NCI-H1417 treated with DMSO at 0.1 percent for 48 hours (cell line): ENCODE data around the gene UBE2N.
"Not testable (repeated sequence)": the region's sequence is repeated elsewhere in the genome, so short reads cannot be mapped to it uniquely, and the experiment has no call there.

Source experiments
- DNase-seq: peaks from one replicate; lab custom pipeline; 2025; lab: John Stamatoyannopoulos, UW

UBE2N gene

DNA sequence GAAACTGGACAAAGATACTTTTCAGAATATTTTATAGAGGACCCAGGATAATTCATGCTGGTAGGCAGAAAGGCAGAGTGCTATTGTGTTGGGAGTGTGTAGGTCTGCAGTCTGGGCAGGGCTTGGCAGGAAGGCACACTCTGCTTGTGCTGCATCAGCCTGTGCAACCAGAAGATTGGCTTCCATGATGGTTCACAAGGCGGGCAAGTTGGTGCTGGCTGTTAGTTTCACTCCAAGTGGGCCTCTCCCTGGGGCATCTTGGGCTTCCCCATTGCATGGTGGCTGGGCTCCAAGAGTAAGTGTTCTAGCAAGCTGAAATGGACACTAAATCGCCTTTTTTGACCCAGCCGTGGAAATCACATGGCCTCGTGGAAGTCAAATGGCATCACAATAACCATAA is 1.8 kb upstream of the UBE2N start:
- DNase-seq = no peak

GRCh38 chr12:93442411-93443340 is 929 bp upstream of the UBE2N start:
- DNase-seq = no peak

GRCh38 chr12:93441081-93441616 is 598 bp downstream of the UBE2N start:
- DNase-seq = no peak

DNA sequence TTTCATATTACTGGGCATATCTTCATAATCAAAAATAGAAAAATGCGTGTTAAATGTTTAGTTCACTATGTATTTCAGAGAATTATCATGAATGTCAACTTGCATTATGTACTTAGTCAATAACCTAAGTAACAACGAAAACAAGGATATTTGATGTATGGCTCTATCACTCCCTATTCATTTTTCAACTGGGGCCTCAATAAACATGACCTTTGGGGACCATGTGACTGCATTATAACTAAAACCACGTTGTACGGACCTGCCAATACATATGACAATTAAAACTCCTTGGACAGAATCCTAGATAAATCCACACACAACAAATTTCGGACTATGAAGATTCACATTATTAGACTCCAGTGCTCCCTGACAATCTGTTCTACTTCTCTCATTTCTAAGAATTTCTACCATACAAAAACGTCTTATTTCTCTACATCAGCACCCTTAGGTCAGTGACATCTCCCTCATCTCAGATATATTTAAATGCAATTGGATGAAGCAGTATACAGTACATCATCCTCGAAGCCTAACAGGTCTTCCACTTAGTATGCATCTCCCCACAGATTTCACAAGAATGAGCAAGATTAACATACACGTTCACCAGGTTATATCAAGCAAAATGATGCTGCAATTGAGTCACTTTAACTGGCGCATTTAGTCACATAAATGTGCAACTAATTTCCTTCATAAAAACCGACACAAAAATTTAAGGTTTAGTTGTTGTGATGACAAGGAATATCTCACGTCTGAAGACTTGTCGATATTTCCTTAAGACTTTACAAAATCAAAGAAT is 1.5 kb downstream of the UBE2N start:
- no peak for DNase-seq

GRCh38 chr12:93438266-93439050 is 3.3 kb downstream of the UBE2N start:
- DNase-seq = no peak

DNA sequence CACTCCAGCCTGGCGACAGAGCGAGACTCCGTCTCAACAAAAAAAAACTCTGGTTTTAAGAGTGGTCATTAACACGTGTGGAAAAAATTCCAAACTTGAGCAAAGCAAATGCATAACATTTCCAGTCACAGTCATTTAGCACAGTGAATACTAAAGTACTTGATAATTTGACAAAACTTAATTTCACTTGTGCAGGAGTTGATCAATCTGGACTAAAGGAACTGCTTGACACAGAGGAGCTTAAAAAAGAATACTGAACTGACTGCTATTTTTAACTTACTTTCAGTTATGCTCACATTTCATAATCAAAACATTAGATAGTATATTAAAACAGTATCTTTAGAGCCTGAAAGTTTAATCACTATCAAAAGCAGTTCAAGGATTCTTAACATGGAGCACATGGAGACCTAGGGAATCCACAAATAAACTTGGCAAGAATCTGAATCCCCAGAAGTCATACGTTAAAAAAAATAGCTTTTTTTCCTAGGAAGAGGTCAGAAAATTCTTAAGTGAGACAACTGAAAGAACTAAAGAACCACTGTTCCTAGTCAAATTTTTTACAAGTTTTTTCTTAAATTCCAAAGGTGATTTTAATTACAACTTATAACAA is 7.4 kb downstream of the UBE2N start:
- DNase-seq = no peak

DNA sequence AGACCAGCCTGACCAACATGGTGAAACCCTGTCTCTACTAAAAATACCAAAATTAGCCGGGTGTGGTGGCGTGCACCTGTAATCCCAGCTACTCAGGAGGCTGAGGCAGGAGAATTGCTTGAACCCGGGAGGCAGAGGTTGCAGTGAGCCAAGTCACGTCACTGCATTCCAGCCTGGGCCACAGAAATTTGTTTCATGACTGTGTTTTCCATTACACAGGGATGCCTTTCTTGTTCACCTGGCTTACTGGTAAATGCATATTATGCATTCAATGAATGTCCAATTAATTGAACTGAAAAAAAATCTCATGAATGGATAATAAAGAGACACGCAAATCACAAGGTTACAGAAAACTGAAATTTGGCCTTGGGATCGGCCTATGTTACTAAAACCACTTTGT is 9.7 kb downstream of the UBE2N start:
- not testable (repeated sequence) for DNase-seq

- DNase-seq = no peak
These were observed 11.5 kb downstream of the UBE2N start for GRCh38 chr12:93430280-93430679.

- DNase-seq = no peak
These were observed 11.9 kb downstream of the UBE2N start for GRCh38 chr12:93429852-93430251.

GRCh38 chr12:93429448-93429847 is 12.3 kb downstream of the UBE2N start:
- no peak for DNase-seq

DNA sequence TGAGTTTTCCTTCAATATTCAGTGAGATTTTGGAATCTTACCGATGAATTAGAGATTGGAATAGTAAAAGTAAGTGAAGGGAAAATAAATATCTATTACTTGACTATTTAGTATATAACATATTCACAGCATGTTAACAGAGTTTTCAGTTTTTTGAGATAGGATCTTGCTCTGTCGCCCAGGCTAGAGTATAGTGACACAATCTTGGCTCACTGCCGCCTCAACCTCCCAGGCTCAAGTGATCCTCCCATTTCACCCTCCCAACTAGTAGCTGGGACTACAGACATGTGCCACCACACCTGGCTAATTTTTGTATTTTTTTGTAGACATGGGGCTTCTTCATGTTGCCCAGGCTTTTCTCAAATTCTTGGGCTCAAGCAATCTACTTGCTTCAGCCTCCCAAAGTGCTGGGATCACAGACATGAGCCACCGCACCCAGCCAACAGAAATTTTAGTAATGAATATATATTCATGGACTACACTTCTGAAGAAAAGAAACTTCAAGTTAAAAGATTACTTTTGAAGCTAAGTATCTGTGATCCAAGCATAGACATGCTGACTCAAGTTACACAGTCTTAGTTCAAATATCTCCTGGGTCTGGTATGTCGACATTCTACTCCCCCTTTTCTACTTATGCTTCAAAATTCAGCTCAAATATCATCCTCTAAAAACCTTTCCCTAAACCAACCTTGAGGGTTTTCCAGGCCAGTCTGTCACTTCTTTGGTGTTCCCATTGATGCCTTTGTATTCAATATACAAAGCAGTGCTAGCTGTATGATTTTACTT is 13.8 kb downstream of the UBE2N start:
- no peak for DNase-seq

DNA sequence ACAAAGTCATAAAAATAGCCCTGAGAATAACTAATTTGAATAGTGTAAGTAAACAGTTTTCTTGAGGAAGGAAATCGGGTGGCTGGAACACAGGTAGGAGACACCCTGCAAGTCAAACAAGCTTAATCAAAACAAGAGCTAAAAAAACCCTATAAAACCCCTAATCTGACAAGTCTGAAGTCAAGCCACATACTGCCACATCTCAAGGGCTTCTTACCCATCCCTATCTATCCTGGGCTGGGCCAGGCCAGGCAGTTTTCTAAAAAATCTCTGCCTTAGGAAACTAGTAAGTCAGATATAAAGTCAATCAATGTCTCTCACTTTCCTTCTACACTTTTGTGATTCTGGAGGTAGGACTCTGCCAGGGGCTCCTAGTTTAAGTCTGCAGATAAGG is 15.3 kb downstream of the UBE2N start:
- no peak for DNase-seq

DNA sequence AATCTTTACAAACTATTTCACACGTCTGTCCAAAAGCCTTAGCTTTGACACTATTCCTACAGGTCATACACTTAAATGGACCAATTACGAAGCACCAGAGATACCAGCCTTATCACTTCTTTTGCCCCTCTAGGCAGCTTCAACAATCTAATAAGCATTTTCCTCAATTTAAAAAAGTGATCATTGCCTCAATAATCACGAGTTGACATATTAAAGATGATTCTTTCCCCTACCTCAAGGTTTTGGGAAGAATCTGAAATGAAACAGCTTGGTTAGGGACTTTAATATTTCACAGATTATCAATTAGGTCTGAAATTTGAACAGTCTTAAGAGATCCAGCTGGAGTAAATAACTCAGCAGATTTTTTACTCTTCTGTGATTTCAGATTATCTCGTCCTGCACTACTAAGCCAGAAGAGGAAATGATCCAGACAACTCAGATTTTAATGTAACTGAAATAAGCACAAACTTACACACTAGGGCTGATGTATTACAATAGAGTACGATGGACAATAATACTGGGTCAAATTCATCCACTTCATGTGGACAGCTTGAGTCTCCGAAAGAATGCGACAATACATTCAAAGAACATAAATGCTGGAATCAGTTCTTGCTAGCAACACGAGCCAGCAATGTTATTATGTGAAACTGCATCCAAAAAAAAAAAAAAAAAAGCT is 15.9 kb downstream of the UBE2N start:
- no peak for DNase-seq

DNA sequence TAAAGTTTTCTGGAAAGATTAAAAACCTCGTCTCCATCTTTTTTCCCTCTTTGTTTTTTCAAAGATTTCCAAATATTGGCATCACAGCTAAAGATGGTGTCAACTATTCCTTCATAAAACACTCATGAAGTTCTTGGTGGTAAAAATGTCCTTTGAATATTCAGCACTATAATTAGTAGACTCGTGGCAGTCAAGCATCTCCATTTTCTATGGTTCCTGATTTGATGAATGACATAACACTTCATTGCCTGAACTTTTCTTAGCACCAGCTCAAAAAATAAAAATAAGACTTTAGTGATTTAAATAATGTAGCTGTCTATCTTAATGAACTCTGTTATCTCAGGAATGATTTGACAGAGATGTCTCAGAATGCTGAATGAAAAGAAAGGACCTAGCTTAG is 19.7 kb downstream of the UBE2N start:
- DNase-seq = no peak

DNA sequence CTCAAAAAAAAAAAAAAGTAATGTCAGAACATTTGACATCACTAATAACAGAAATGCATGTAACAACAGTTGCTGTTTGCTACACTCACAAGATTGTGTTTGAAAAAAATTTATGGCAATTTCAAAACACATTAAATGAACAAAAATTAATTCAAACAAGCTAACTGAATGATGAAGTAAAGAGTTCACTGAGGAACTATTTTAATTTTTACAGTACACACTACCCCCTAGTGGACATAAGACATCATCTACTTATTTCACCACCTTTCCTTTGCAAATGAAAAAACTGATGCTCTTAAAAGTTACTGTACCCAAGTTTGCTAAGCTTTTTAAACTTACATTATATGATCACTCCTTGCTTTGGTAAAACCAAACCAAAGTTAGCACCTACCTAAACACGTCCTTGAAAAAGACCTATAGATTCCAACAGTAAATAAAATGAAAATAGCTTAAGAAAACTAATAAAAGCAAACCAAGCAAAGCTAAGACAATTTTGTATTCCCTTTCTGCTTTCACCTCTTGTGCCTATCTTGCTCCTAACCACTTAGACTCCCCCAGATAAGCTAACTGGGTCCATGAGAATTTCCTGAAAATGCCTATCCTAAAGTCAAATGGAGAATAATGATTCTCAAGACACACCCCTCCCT is 22.2 kb downstream of the UBE2N start:
- DNase-seq = no peak

GRCh38 chr12:93417967-93418480 is 23.7 kb downstream of the UBE2N start:
- DNase-seq = no peak

DNA sequence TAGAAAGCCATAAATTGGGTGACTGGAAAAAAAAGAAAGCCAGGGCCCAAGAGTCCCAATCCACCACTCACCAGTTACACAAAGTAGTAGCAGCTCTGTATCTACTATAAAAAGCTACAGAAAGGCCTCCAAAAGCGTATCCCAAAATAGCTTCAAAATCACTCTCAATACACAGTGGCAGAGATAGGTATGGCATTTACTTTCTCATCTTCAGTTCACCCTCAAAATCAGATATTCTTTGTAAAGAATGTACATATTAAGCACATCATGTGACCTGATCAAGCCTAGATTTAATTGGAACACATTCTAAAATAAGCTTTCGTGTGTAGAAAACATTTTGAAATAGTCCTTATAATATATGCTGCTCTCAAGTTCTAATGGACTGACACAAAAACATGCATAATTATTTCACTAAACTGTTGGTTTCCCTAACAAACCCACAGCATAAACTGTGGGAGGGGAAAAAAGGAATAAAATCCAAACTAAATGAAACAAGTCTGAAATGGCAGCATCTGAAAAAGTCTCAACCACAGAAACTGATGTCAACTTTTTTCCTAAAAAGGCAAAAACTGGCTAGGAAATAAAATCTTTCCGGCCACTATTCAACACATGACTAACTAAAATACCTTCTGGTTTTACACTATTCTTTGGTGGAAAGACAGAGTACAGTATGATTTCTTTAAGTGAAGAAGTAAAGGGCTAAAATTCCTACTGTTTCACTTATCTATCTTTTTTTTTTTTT is 25.9 kb downstream of the UBE2N start:
- no peak for DNase-seq

DNA sequence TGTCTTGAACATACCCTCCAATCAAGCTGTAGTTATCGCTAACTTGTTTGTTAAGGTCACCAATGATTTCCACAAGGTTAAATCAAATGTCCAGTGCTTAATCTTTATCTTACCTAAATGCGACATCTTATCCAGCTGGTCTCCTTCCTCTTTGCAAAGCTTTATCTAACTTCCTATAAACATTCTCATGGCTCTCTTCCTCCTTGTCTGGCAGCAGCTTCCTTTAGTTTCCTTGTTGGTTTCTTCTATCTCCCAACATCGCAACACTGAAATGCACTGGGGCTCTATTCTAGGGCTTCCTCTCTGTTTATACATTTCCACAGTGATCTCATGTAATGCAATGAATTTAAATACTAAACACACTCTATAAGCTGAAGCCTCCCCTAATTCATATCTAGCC is 28.7 kb downstream of the UBE2N start:
- no peak for DNase-seq

DNA sequence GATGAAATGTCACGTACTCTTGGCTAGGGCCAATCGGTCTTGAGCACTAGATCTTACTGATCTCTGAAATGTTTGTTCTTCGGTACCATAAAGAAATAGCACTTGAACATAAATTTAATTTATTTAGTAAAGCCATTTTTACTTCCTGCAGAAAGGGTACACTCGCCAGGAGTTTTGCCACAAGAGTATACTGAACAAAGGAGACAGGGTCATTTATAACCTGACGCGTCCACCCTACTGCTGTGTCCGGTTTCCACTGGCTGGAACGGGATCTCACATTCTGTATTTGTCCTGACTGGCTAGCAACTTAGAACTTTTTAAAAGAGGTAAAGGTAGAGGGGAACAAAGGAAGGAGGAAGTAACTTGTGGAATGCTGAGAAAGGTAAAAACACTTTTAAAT is 29.4 kb downstream of the UBE2N start:
- not testable (repeated sequence) for DNase-seq
